PC-3 (cell line): ENCODE data around the gene TOMM7. TPM values are rescaled to one million over a fixed set of nuclear protein-coding genes. Genes with fewer than 3 reads are reported as not detected.

Experiments used
- ATAC-seq: fragments of 200-7000 bp; cut with Tn5 transposase; 2 replicates; pipeline ENCODE4 v1.9.1; 2020; ENCODE audit warnings: mild to moderate bottlenecking, moderate library complexity
- BruUV-seq: library from RNA; stranded (reverse); fragments of 400-500 nt; replicated peaks from 2 replicates; lab custom pipeline; 2021; lab: Mats Ljungman, UMichigan
- CTCF ChIA-PET: fragments of 300-600 bp; sonication (Branson Sonifier 250); formaldehyde crosslinking; loops from one replicate; lab custom pipeline; 2022; ENCODE audit warnings: antibody characterized with exemption; lab: Charles Lee
- POLR2A ChIA-PET: fragments of 300-600 bp; sonication (Branson Sonifier 250); formaldehyde crosslinking; loops from one replicate; lab custom pipeline; 2022; ENCODE audit warnings: antibody characterized with exemption; ENCODE audit not compliant: unreplicated experiment; lab: Charles Lee
- DNase-seq: peaks from one replicate; pipeline ENCODE4 v3.0.0-alpha.2; 2015
- H2AFZ ChIP-seq: fragments of 300-600 bp; sonication (generic); 2 replicates; pipeline ENCODE4 v1.6.0; 2016; ENCODE audit warnings: antibody characterized with exemption, low read length
- H3F3A ChIP-seq: fragments of 300-600 bp; sonication (generic); one replicate; pipeline ENCODE4 v1.6.0; 2017; ENCODE audit warnings: antibody characterized with exemption, low read length, control low read depth, mild to moderate bottlenecking; ENCODE audit not compliant: unreplicated experiment
- H3K27ac ChIP-seq: fragments of 300-600 bp; sonication (generic); 2 replicates; pipeline ENCODE4 v1.5.1; 2016; ENCODE audit warnings: mild to moderate bottlenecking, low read length
- H3K27me3 ChIP-seq: fragments of 300-600 bp; sonication (generic); 2 replicates; pipeline ENCODE4 v1.6.1; 2016; ENCODE audit warnings: low read length, mixed read lengths
- H3K36me3 ChIP-seq: fragments of 300-600 bp; sonication (generic); 2 replicates; pipeline ENCODE4 v1.6.1; 2016; ENCODE audit warnings: low read depth, mixed run types, low read length, mixed read lengths
- H3K4me1 ChIP-seq: fragments of 300-600 bp; sonication (generic); 2 replicates; pipeline ENCODE4 v1.5.1; 2016; ENCODE audit warnings: low read length; ENCODE audit not compliant: insufficient read depth
- H3K4me2 ChIP-seq: fragments of 300-600 bp; sonication (generic); 2 replicates; pipeline ENCODE4 v1.6.0; 2016; ENCODE audit warnings: low read length
- H3K4me3 ChIP-seq: fragments of 300-600 bp; sonication (generic); 2 replicates; pipeline ENCODE4 v1.5.1; 2016; ENCODE audit warnings: mild to moderate bottlenecking, low read length, mixed read lengths
- H3K79me2 ChIP-seq: fragments of 300-600 bp; sonication (generic); 2 replicates; pipeline ENCODE4 v1.6.1; 2017; ENCODE audit warnings: low read length, mixed read lengths
- H3K9ac ChIP-seq: fragments of 300-600 bp; sonication (generic); 2 replicates; pipeline ENCODE4 v1.6.0; 2016; ENCODE audit warnings: mild to moderate bottlenecking, low read length
- H3K9me2 ChIP-seq: fragments of 300-600 bp; sonication (generic); replicated peaks from 2 replicates; pipeline ENCODE4 v1.6.1; 2016; ENCODE audit warnings: mixed run types, low read length, mixed read lengths
- H3K9me3 ChIP-seq: fragments of 300-600 bp; sonication (generic); 2 replicates; pipeline ENCODE4 v1.6.1; 2016; ENCODE audit warnings: low read length, mixed read lengths
- H4K20me1 ChIP-seq: fragments of 300-600 bp; sonication (generic); 2 replicates; pipeline ENCODE4 v1.6.1; 2016; ENCODE audit warnings: low read length, mixed read lengths
- CTCF ChIP-seq: fragments of 300-600 bp; sonication (generic); conservative IDR thresholded peaks from 2 replicates; pipeline ENCODE4 v1.5.1; 2017; ENCODE audit warnings: antibody characterized with exemption, low read depth, mild to moderate bottlenecking, low read length
- EZH2 ChIP-seq: fragments of 300-600 bp; sonication (generic); IDR thresholded peaks from one replicate; pipeline ENCODE4 v1.6.1; 2017; ENCODE audit warnings: antibody characterized with exemption, mild to moderate bottlenecking, low read length; ENCODE audit not compliant: unreplicated experiment
- EZH2phosphoT487 ChIP-seq: fragments of 300-600 bp; sonication (generic); IDR thresholded peaks from 2 replicates; pipeline ENCODE4 v1.6.1; 2018; ENCODE audit warnings: mild to moderate bottlenecking, antibody characterized with exemption, low read length, borderline replicate concordance
- intact Hi-C: fragments of 100-400 bp; cut with micrococcal nuclease; formaldehyde crosslinking; loops from 2 replicates; pipeline ENCODE4 v1.9.0; 2023
- total RNA-seq: library from RNA; depleted of rRNA; stranded (reverse); fragments of >200 nt; gene quantifications from 2 replicates; pipeline ENCODE4 v1.2.3, GENCODE V29; 2014

TOMM7 gene
- total RNA-seq, 1 experiment from 2014 or later = 151 TPM

GRCh38 chr7:22787951-22788350 lies 34.7 kb downstream of the TOMM7 start:
- no peaks in the 10 kb centered on the region for H3K9me3 ChIP-seq
- no peak overlapping the region for H3K27ac ChIP-seq
- no peaks in the 10 kb centered on the region for H3K4me1 ChIP-seq
- ATAC-seq (no peak), DNase-seq (no peak)
- no peaks in the 10 kb centered on the region for H3F3A ChIP-seq
- H2AFZ ChIP-seq = no peak overlapping the region
- H3K4me3 ChIP-seq = no peak overlapping the region
- intact Hi-C loops = no loop called here
- no peaks in the 10 kb centered on the region for H3K36me3 ChIP-seq
- no peak overlapping the region for H3K4me2 ChIP-seq
- H3K9me2 ChIP-seq = no peaks in the 10 kb centered on the region
- TF ChIP-seq EZH2 = no peak
- no peak for TF ChIP-seq EZH2phosphoT487
- TF ChIP-seq CTCF = no peak
- ChIA-PET CTCF (no interaction called here), POLR2A (no interaction called here)
- no peaks in the 10 kb centered on the region for H4K20me1 ChIP-seq
- no peak overlapping the region for H3K9ac ChIP-seq
- no peaks in the 10 kb centered on the region for H3K27me3 ChIP-seq
- BruUV-seq = no TSS peak
- H3K79me2 ChIP-seq = no peaks in the 10 kb centered on the region

DNA sequence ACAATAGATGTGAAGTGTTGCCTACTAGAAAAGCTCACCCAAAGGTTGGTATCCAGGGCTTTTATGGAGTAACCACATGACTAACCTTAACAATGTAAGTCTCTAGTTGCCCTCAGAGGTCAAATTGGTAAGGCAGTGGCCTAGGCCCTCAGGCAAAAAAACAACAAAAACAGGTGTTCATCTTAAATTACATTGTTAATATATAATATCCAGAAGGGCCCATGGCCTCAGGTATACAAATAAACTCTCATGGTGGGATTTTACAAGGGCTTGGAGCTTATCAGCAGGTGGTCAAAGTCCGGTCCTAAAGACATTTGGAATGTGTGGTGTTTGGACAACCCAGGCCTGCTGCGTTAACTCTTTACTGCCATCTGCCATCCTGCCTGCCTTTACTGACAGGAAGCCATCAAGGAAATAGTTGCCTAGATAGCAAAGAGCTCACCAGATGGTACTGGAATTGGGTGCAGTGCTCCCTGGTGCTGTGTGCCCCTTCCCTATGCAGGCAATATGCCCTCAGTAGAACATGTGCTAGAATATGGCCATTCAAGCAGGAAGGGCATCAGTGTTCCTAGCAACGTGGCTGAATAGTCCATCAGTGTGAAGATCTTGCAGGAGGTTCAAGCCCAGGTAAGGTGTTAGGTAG lies 36.2 kb downstream of the TOMM7 start:
- H3K9me2 ChIP-seq = no peaks in the 10 kb centered on the region
- H2AFZ ChIP-seq = no peak overlapping the region
- H3K27ac ChIP-seq = no peak overlapping the region
- H3K4me1 ChIP-seq = no peaks in the 10 kb centered on the region
- no peaks in the 10 kb centered on the region for H4K20me1 ChIP-seq
- H3K9ac ChIP-seq = no peak overlapping the region
- H3K27me3 ChIP-seq = no peaks in the 10 kb centered on the region
- intact Hi-C loops = no loop called here
- CTCF ChIA-PET = interaction anchor here (0.6 kb wide), 1 partner anchor 118 kb away, joined by 3 read pairs; no protein-coding TSS in a partner anchor
- no TSS peak for BruUV-seq
- H3F3A ChIP-seq = no peaks in the 10 kb centered on the region
- H3K4me2 ChIP-seq = no peak overlapping the region
- POLR2A ChIA-PET = no interaction called here
- H3K79me2 ChIP-seq = no peaks in the 10 kb centered on the region
- H3K9me3 ChIP-seq = no peaks in the 10 kb centered on the region
- no peaks in the 10 kb centered on the region for H3K36me3 ChIP-seq
- H3K4me3 ChIP-seq = no peak overlapping the region
- TF ChIP-seq CTCF (no peak), EZH2phosphoT487 (no peak), EZH2 (no peak)
- no peak for ATAC-seq
- DNase-seq = no peak

GRCh38 chr7:22784346-22784745 lies 38.3 kb downstream of the TOMM7 start:
- ChIA-PET CTCF (interaction anchor here (0.6 kb wide), 1 partner anchor 226 kb away, joined by 3 read pairs; no protein-coding TSS in a partner anchor), POLR2A (no interaction called here)
- Histone ChIP-seq H3K4me2 (no peak overlapping the region), H3K9me2 (no peaks in the 10 kb centered on the region), H2AFZ (no peak overlapping the region), H3K4me1 (no peaks in the 10 kb centered on the region), H4K20me1 (no peaks in the 10 kb centered on the region), H3K27ac (no peak overlapping the region), H3K9me3 (no peaks in the 10 kb centered on the region), H3K4me3 (no peak overlapping the region), H3K79me2 (no peaks in the 10 kb centered on the region), H3K27me3 (no peaks in the 10 kb centered on the region), H3F3A (no peaks in the 10 kb centered on the region), H3K36me3 (no peaks in the 10 kb centered on the region), H3K9ac (no peak overlapping the region)
- ATAC-seq (no peak), DNase-seq (no peak)
- TF ChIP-seq EZH2 (no peak), CTCF (no peak), EZH2phosphoT487 (no peak)
- intact Hi-C loops = loop anchor here (5.0 kb wide), 1 partner anchor 273 kb away; no protein-coding TSS in a partner anchor
- no TSS peak for BruUV-seq
